ENCODE data around the gene CHD5.

GRCh38 chr1:6106321-6106731 is 73.8 kb downstream of the CHD5 start:
- TF ChIP-seq CTCF (conservative IDR thresholded peaks at IDR 0.05; ENCODE audit: low read length) = no peak
- TF ChIP-seq EZH2phosphoT487 (IDR thresholded peaks at IDR 0.05; ENCODE audit: borderline replicate concordance) = no peak

Measured in Loucy (cell line).